Activated T-cell treated with anti-CD3 and anti-CD28 coated beads, Interleukin-2, amount 50 U/mL, for 1 hour (primary cell): ENCODE measurements around the gene MT1F.
"Not testable (repeated sequence)": the region's sequence is repeated elsewhere in the genome, so short reads cannot be mapped to it uniquely, and the experiment has no call there.

ENCODE experiments used
- DNase-seq: peaks from one replicate; pipeline ENCODE4 v3.0.0-alpha.2; 2020

Gene MT1F

DNA sequence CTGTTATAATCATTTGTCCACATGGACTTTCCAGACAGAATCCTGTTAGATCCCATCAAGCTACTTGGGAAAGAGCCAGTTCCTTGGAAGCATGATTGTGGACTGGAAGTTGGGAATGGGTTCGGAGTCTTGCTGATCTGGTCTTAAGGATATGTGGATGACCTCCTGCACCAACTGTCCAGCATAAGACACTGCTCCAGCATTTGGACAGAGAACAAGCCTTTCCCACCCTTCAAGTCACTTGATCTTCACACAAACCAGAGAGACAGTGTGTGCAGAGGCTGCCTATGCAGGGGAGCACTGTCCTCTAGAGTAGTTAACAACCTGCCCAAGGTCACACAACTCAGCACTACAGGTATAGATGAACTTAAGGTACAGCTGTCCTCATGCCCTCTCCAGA, 11.9 kb upstream of the MT1F start:
- no peak for DNase-seq

DNA sequence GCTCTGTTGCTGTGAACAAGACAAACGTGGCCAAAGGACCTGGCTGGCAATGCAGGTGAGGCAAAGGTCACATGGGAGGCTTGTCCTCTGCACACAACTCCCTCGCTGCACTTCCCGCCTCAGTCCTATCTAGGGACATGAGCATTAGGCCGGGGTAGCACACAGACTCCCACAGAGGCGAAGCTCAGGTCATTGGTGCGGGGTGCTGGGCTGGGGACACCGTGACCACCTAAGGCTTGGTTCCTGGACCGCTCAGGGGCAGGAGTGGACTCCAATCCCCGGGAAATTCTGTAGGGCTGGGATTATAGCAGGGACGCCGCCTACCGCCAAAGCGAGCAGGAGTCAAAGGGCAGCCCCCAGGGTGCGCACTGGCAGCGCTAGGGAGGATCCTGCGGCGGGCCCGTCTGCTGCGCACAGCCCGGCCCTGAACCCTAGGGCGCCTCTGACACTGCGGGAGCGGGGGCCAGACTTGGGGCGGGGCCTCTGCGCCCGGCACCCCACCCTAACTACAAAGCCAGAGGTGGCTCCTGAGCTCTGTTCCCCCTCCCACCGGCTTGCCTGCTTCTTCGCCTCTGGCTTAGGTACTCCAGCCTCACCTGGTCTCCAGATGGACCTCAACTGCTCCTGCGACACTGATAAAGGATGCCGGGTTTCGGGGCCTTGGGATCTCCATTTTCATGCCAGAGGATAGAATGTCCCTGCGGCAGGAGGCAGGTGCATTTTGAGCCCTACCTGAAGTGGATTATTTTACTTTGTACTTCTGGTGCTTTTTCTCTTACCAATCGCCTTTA, 9.9 kb upstream of the MT1F start:
- DNase-seq, result no peak

DNA sequence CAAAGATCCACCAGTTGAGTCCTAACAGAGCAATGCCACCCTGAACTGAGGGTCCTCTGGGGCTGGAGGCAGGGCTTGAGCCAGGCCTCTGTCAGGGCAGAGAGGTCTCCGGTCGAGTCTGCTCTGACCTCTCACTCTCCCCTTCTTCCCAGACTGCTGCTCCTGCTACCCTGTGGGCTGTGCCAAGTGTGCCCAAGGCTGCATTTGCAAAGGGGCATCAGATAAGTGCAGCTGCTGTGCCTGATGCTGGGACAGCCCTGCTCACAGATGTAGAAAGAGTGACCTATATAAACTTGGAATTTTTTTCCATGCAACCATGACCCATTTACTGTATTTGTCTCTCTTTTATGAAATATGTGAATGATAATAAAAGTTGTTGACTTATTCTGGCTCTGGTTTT, 8.5 kb upstream of the MT1F start:
- no peak for DNase-seq

DNA sequence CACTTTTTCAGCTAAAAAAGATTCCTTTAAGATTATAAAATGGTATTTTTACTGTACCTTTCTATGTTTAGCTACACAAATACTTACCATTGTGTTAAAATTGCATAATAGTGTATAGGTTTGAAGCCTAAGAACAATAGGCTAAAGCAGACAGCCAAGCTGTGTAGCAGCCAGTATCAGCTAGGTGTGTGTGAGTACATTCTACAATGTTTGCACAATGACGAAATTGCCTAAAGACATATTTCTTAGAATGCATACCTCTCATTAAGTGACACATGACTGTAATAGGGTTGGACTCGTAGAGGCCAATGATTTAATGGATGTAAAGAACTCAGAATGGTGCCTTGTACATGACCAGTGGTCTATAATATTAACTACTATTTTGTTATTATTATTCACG, 7.9 kb upstream of the MT1F start:
- DNase-seq, result no peak

DNA sequence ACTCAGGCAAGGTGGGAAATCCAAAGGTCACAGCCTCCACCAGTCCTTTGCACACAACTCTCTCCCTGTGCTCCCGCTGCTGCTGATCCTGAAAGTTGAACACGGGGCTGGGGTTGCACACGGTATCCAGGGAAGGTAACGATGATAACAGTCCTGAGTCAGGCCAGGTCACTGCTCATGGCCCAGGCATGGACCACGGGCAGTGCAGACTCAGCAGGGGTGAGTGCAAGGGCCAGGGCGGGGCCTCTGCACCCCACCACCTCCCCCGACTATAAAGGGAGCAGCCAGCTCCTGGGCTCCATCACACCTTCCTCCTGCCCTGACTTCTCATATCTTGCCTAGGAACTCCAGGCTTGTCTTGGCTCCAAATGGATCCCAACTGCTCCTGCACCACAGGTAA, 6.2 kb upstream of the MT1F start, which contains the start of gene MT1B:
Gene MT1B, plus strand, starts transcription at position 301 of the 400 bp plus-strand sequence. Its CDS starts 68 bp downstream, at position 369.
- DNase-seq, result no peak

DNA sequence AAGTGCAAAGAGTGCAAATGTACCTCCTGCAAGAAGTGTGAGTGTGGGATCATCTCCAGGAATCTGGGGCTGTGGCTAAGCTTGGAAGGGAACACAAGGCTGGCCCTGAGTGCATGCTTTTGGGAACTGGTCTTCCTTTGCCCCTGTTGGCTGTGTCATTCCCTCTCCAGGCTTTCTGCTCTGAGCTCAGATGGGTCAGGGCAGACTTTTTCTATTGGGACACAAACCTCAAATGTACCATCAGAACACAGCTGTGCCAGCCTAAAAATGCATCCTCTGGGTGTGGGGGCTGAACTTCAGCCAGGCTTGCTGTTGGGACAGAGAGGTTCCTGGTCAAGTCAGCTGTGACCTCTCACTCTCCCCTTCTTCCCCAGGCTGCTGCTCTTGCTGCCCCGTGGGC, 5.2 kb upstream of the MT1F start:
- DNase-seq, result no peak

DNA sequence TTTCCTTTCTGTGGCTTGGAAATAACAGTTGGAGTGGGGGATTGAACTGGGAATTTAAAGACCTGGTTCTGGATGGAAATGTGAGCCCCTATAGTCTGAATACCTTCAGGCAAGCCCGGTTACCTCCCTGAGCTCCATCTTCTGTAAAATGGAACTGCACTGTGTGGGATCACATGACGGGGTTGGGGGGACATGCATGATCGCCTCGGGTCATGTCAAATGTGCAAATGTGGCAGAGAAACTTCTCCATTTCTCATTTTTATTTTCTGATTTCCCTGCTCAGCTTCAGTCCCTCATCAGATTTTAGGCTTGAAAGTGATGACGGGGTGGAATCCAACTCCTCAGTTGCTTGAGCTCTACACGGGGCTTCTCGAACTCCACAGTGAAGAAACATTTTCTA, 4.5 kb upstream of the MT1F start:
- DNase-seq, result no peak

DNA sequence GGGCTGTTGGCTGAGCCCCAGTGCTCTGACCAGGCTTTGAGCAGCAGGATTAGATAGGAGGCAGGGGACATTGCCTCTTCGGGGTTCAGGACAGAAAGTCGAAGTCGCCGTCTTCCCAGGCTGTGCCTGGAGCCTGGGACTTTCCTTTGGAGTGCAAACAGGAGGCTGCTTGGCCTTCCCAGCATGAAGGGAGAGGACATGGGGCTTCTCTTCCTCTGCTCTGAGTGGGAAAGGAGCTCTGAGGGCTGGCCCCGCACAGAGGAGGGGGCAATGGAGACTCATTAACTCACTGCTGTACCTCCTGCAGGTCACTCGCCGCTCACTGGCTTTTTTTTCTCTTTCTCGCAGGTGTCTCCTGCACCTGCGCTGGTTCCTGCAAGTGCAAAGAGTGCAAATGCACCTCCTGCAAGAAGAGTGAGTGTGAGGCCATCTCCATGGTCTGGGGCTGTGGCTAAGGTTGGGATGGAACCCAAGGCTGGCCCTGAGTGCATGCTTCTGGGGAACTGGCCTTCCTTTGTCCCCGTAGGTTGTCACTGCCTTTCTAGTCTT, 642 bp downstream of the MT1F start:
- DNase-seq, result no peak

DNA sequence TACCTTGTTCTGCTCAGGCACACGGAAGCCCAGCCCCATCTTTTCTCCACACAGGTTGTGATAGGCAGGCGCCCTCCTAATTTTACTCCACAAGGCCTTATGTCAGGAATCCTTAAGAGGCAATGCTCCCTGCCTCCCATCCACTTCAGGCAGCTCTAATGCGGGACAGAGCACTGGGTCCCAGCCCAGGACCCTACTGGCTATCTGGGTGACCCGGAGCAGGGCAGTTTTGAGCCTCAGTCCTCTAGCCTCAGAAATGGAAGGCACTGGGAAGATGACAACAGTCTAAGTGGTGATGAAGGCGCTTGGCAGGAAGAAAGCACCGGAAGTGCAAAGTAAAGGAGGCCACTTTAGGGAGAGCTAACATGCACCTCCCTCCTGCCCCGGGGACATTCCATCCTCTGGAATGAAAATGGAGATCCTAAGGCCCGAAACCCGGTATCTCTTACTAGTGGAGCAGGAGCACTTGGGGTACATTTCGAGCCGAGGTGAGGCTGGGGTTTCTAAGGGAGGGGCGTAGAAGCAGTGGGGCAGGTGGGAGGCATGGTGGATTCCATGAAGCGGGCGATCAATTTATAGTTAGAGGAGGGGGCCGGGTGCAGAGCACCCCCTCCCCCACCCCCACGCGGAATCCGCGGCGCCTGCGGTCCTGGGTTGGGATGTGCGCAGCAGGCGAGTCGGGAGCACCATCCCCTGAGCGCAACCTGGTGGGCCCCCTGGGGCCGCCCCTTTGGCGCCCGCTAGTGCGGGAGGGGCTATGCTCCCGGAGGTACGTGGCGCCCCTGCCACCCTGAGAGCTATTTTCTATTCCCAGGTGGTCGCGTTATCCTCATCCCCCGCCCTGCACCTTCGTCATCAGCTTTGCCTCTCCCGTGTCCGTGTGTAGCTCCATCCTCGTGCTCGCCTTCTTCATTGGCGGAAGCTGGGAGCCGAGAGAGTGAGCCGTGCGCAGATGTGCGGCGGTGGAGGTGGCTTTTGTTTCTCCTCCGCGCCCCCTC, 4.9 kb downstream of the MT1F start:
- DNase-seq, result peak; percentile 42

DNA sequence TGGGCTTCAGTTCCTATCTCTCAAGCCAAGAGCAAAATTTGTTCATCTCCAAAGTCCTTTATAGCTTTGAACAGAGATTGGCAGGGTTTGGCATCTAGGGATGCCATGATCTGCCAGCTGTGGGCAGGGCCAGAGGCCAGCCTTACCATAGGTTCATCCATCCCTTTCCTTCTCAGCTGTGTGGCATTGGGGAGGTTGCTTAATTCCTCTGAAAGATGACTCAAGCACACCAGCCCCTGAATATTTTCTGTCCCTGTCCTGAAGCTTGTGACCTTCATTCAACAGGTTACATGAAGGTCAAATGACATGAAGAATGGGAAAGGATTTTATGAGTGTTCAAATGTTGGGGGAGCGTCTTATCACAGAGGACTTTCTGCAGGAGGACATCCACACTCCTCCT, 6.7 kb downstream of the MT1F start:
- DNase-seq, result no peak

DNA sequence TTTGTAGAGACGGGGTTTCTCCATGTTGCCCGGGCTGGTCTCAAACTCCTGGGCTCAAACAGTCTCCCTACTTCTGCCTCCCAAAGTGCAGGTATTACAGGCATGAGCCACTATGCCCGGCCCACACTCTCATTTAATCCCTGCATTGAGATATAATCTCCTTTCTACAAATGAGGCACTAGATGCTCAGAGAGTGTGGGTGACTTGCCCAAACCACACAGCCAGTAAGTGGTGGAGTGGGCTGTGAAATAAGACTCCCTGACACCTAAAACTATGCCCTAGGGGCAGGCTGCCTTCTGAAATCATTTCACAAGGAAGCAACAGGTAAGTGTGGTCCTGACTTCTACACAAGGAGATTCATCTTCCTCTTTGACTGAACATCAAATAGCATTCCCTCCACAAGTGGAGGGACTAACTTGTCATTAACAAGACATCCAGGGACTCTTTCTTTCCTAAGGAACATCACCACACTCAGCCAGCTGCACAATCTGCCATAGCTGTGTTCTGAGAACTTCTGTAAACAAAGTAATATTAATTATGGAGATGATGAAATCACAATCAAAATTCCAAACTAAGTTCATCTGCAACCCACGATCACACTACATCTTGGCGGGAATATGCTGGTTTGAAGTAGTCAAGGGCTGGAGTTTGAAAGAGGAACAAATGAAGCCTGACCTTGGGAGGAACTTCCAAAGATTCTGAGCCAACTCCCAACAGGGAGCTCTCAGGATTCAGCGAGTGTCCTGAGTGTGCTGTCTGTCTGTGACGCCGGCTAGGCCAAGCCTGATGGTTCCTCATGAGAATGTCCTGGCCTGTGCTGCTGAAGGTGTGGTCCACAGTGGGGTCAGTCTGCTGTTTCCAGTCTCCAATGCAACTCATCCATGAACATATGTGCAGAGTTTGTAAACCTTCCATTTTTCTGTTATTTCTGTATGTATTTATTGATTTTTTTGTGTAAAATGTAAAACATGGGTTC, 7.8 kb downstream of the MT1F start:
- not testable (repeated sequence) for DNase-seq

DNA sequence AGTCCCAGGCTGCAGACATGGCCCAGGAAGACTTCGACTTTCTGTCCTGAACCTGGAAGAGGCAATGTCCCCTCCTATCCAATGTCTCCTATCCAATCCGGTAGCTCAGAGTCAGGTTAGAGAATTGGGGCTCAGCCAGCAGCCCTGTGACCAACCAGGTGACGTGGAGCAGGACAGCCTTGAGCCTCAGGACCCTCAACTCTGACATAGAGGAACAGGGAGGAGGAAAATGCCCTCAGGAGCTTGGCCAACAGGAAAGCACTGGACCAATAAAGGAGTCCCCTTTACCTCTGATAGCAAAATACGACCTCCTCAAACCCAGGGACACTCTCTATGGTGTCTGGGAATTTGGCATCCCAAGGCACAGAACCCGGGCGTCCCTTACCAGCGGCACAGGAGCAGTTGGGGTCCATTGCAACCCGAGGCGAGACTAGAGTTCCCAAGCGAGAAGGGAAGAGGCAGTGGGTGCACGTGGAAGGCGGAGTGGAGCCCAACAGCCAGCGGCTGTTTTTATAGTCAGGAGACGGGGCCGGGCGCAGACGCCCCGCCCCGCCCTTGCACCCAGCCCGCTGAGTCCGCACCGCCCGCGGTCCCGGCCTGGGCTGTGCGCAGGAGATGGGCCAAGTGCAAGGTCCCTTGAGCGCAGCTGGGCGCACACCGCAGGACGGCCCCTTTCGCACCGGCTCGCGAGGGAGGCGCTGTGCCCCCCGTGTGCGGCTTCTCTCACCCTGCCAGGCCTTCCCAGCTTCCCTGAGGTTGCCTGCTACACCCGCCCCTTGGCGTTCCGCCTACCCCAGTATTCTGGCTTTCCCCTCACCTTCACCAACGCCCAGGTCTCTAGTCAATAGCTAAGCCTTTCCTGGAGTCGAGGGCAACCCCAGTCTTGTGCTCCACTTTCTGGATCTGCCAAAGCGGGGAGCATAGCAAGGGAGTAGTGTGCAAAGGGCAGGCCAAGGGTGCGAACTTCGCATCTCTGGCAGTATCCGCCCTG, 10.1 kb downstream of the MT1F start, which contains the start of gene MT1G:
Gene MT1G, minus strand, starts transcription at position 485 of the 991 bp plus-strand sequence. Its CDS starts 72 bp downstream, at position 413.
- no peak for DNase-seq

DNA sequence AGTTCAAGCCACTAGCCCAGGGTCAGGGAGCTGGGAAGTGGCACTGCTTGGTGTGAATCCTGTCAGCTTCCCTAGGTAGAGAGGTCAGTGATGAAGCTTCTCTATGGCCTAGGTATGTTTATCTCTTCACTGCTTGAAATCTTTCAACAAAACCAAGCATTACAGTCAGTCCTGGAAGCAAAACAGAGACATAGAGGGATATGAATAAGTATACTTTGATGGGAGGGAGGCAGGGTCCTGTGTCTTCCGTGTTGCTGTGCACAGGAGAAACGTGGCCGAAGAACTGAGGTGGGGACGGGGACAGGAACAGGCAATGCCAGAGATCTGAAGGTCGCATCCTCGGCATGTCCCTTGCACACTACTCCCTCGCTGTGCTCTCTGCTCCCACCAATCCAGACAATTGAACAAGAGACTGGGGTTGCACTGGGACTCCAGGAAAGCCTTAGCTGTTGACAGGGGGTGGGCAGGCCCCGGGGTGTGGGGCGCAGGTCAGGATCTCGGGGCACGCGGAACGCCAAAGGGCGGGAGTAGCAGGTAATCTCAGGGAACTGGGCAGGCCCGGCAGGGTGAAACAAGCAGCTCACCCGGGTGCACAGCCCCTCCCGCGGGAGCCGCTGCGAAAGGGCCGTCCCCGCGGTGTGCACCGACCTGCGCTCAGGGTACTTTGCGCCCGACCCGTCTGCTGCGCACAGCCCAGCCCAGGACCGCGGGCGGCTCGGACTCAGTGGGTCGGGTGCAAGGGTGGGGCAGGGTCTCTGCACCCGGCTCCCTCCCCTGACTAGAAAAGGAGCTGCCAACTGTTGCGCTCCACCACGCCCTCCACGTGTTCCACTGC, 11.5 kb downstream of the MT1F start, which contains the start of gene MT1H:
Gene MT1H, plus strand, starts transcription at position 810 of the 835 bp plus-strand sequence. CDS start 71 bp downstream, outside the sequence.
- no peak for DNase-seq

DNA sequence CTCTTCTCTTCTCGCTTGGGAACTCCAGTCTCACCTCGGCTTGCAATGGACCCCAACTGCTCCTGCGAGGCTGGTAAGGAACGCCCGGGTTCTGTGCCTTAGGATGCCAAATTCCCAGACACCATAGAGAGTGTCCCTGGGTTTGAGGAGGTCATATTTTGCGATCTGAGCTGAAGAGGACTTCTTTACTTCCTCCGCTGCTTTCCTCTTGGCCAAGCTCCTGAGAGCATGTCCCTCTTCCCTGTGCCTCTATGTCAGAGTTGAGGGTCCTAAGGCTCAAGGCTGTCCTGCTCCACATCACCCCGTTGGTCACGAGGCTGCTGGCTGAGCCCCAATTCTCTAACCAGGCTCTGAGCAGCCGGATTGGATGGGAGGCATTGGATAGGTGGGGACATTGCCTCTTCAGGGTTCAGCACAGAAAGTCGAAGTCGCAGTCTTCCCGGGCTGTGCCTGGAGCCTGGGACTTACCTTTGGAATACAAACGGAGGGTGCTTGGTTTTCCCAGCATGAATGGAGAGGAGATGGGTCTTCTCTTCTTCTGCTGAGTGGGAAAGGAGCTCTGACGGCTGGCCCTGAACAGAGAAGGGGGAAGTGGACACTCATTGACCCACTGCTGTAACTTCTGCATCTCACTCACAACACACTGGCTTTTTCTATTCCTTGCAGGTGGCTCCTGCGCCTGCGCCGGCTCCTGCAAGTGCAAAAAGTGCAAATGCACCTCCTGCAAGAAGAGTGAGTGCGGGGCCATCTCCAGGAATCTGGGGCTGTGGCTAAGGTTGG, 12.3 kb downstream of the MT1F start:
- no peak for DNase-seq

DNA sequence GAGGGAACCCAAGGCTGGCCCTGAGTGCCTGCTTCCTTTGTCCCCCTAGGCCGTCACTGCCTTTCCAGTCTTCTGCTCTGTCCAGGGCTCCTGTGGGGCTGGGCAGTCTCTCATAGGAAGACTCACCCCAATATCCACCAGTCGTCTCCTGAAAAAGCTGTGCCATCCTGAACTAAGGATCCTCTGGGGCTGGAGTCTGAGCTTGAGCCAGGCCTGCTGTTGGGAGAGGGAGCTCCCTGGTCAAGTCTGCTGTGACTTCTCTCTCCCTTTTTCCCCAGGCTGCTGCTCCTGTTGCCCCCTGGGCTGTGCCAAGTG, 12.8 kb downstream of the MT1F start:
- DNase-seq, result no peak

DNA sequence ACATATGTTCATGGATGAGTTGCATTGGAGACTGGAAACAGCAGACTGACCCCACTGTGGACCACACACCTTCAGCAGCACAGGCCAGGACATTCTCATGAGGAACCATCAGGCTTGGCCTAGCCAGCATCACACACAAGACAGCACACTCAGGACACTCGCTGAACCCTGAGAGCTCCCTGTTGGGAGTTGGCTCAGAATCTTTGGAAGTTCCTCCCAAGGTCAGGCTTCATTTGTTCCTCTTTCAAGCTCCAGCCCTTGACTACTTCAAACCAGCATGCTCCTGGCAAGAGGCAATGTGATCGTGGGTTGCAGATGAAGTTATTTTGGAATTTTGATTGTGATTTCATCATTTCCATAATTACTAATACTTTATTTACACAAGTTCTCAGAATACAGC, 13.9 kb downstream of the MT1F start:
- DNase-seq, result not testable (repeated sequence)

DNA sequence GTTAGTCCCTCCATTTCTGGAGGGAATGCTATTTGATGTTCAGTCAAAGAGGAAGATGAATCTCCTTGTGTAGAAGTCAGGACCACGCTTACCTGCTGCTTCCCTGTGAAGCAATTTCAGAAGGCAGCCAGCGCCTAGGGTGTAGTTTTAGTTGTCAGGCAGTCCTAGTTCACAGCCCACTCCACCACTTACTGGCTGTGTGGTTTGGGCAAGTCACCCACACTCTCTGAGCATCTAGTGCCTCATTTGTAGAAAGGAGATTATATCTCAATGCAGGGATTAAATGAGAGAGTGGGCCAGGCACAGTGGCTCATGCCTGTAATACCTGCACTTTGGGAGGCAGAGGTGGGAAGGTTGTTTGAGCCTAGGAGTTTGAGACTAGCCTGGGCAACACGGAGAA, 14.4 kb downstream of the MT1F start:
- not testable (repeated sequence) for DNase-seq

DNA sequence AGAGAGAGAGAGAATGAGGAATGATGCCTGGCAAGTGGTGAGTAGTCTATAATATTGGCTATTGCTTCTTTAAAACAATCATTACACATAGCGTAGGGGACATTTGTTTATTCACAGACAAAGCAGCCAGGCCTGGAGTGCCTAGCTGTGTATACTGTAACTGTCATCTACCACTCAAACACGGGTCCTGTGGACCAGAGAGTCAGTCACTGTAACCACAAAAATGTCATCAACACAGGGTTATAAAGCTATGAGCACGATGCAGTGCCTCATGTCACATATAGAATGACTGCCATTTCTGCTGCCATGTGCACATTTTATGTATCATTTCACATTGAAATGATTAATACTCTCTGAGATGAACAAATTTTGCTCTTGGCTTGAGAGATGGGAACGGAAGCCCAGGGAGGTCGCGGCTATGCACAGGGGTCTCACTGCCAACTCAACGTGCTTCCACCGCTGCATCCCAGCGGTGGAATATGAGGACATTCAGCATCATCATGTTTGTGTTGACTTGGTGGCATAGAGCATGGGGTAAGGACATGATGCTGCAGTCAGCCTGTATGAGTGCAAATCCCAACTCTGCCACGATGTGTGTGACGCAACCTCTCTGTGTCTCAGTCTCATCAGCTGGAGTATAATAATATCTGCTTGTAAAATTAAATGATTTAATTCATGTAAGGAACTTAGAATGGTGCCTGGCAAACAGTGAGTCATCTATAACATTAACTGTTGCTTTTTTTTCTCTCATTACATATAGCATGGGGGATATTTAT, 15.2 kb downstream of the MT1F start:
- no peak for DNase-seq
